Measurements from ENCODE around the gene ZNRF1. TPM values are rescaled to one million over a fixed set of nuclear protein-coding genes. Genes with fewer than 3 reads are reported as not detected.

The ZNRF1 gene
- total and polyA plus RNA-seq, 2 of the 8 experiments (the other 6 are each of a cell fraction or from before 2014, with no cell fraction given), result 33.5 to 52.9 TPM

- no peak for TF ChIP-seq SAP30 (IDR thresholded peaks at IDR 0.05; ENCODE audit: insufficient read depth, insufficient replicate concordance, low read length)
- no peak for TF ChIP-seq CBX8 (IDR thresholded peaks at IDR 0.05; ENCODE audit: borderline replicate concordance, low read depth, low read length)
Observed at GRCh38 chr16:75093598-75094540, 95.0 kb downstream of the ZNRF1 start (continued).

Measured in H1 (cell line).